Loucy (cell line): Measurements from ENCODE around the gene HLA-DQA2.

Experiments
- H2AFZ ChIP-seq: fragments of 200-600 bp; sonication (generic); 2 replicates; pipeline ENCODE4 v1.6.0; 2016; ENCODE audit warnings: antibody characterized with exemption, mild to moderate bottlenecking, low read length, moderate library complexity
- H3F3A ChIP-seq: fragments of 200-600 bp; 2 replicates; pipeline ENCODE4 v1.6.0; 2016; ENCODE audit warnings: antibody characterized with exemption, low read depth, mild to moderate bottlenecking
- H3K27me3 ChIP-seq: fragments of 200-600 bp; sonication (generic); 2 replicates; pipeline ENCODE4 v1.6.1; 2014; ENCODE audit warnings: low read length, mild to moderate bottlenecking; ENCODE audit not compliant: insufficient read depth, poor library complexity, severe bottlenecking
- H3K36me3 ChIP-seq: fragments of 200-600 bp; sonication (generic); 2 replicates; pipeline ENCODE4 v1.6.1; 2016; ENCODE audit warnings: low read length; ENCODE audit not compliant: insufficient read depth
- H3K4me1 ChIP-seq: fragments of 200-600 bp; sonication (generic); 2 replicates; pipeline ENCODE4 v1.5.1; 2014; ENCODE audit warnings: low read length, mild to moderate bottlenecking; ENCODE audit not compliant: insufficient read depth, poor library complexity, severe bottlenecking
- H3K4me2 ChIP-seq: fragments of 200-600 bp; sonication (generic); 2 replicates; pipeline ENCODE4 v1.6.0; 2014; ENCODE audit warnings: antibody characterized with exemption, low read length, low read depth, mild to moderate bottlenecking; ENCODE audit not compliant: poor library complexity, severe bottlenecking
- H3K4me3 ChIP-seq: fragments of 200-600 bp; sonication (generic); 2 replicates; pipeline ENCODE4 v1.5.1; 2014; ENCODE audit warnings: low read length, mild to moderate bottlenecking, mixed read lengths; ENCODE audit not compliant: poor library complexity, severe bottlenecking
- H3K79me2 ChIP-seq: fragments of 200-600 bp; sonication (generic); 2 replicates; pipeline ENCODE4 v1.6.1; 2014; ENCODE audit warnings: low read length; ENCODE audit not compliant: insufficient read depth
- H3K9ac ChIP-seq: fragments of 200-600 bp; sonication (generic); 2 replicates; pipeline ENCODE4 v1.6.0; 2014; ENCODE audit warnings: mild to moderate bottlenecking, low read depth, low read length, moderate library complexity; ENCODE audit not compliant: poor library complexity, severe bottlenecking
- H3K9me2 ChIP-seq: fragments of 200-600 bp; sonication (generic); replicated peaks from 2 replicates; pipeline ENCODE4 v1.6.1; 2016; ENCODE audit warnings: low read depth, low read length, mixed read lengths
- H3K9me3 ChIP-seq: fragments of 200-600 bp; sonication (generic); 2 replicates; pipeline ENCODE4 v1.6.1; 2014; ENCODE audit warnings: mild to moderate bottlenecking, antibody characterized with exemption, low read length, low read depth; ENCODE audit not compliant: insufficient read depth
- H4K20me1 ChIP-seq: fragments of 200-600 bp; sonication (generic); 2 replicates; pipeline ENCODE4 v1.6.0; 2014; ENCODE audit warnings: antibody characterized with exemption, low read length, mild to moderate bottlenecking; ENCODE audit not compliant: insufficient read depth, poor library complexity, severe bottlenecking
- EZH2phosphoT487 ChIP-seq: fragments of 200-600 bp; IDR thresholded peaks from 2 replicates; pipeline ENCODE4 v1.6.1; 2018; ENCODE audit warnings: antibody characterized with exemption, mild to moderate bottlenecking, moderate library complexity, borderline replicate concordance
- TF ChIP-seq, protein P1 (sequence below): fragments of 200-600 bp; sonication (generic); conservative IDR thresholded peaks from 2 replicates; pipeline ENCODE4 v1.5.1; 2014; ENCODE audit warnings: mild to moderate bottlenecking, antibody characterized with exemption, low read length

Gene HLA-DQA2

DNA sequence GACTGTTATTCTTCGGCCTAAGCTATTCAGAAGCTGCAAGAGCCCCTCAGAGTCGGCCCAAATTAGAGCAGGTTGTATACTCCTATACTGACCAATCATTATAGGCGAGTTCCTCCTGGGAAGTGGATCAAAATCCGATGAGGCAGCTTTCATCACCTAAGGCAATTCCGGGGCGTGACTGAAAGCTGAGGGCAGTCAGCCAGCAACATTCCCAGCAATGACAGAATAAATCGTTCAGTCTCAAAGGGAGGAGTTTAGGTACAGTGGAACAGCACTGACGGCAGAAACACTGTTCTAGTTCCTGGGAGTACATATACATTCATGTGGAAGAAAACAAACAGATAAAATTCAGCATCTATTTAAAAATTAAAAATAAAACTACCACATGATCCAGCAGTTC, 11.4 kb downstream of the HLA-DQA2 start:
- no peaks in the 10 kb centered on the region for H4K20me1 ChIP-seq
- H3K4me2 ChIP-seq, result no peak overlapping the region
- no peaks in the 10 kb centered on the region for H3K4me1 ChIP-seq
- H3K4me3 ChIP-seq, result no peak overlapping the region
- H3K36me3 ChIP-seq, result no peaks in the 10 kb centered on the region
- H3K9me2 ChIP-seq, result no peaks in the 10 kb centered on the region
- no peak for TF ChIP-seq EZH2phosphoT487
- TF ChIP-seq, protein P1, sequence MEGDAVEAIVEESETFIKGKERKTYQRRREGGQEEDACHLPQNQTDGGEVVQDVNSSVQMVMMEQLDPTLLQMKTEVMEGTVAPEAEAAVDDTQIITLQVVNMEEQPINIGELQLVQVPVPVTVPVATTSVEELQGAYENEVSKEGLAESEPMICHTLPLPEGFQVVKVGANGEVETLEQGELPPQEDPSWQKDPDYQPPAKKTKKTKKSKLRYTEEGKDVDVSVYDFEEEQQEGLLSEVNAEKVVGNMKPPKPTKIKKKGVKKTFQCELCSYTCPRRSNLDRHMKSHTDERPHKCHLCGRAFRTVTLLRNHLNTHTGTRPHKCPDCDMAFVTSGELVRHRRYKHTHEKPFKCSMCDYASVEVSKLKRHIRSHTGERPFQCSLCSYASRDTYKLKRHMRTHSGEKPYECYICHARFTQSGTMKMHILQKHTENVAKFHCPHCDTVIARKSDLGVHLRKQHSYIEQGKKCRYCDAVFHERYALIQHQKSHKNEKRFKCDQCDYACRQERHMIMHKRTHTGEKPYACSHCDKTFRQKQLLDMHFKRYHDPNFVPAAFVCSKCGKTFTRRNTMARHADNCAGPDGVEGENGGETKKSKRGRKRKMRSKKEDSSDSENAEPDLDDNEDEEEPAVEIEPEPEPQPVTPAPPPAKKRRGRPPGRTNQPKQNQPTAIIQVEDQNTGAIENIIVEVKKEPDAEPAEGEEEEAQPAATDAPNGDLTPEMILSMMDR, result no peak
- H3K9ac ChIP-seq, result no peak overlapping the region
- no peaks in the 10 kb centered on the region for H3K79me2 ChIP-seq
- no peak overlapping the region for H2AFZ ChIP-seq
- no peaks in the 10 kb centered on the region for H3F3A ChIP-seq
- peaks cover 7% of the 10 kb centered on the region for H3K27me3 ChIP-seq
- no peaks in the 10 kb centered on the region for H3K9me3 ChIP-seq

GRCh38 chr6:32759669-32760068, 18.5 kb downstream of the HLA-DQA2 start:
- Histone ChIP-seq H3F3A (no peaks in the 10 kb centered on the region), H3K9me2 (no peaks in the 10 kb centered on the region), H3K36me3 (no peaks in the 10 kb centered on the region), H3K9me3 (no peaks in the 10 kb centered on the region), H3K4me1 (no peaks in the 10 kb centered on the region), H3K9ac (no peak overlapping the region), H3K79me2 (no peaks in the 10 kb centered on the region), H3K4me3 (no peak overlapping the region), H4K20me1 (no peaks in the 10 kb centered on the region), H3K27me3 (no peaks in the 10 kb centered on the region), H3K4me2 (no peak overlapping the region), H2AFZ (no peak overlapping the region)
- TF ChIP-seq, protein P1, result no peak
- TF ChIP-seq EZH2phosphoT487, result no peak

DNA sequence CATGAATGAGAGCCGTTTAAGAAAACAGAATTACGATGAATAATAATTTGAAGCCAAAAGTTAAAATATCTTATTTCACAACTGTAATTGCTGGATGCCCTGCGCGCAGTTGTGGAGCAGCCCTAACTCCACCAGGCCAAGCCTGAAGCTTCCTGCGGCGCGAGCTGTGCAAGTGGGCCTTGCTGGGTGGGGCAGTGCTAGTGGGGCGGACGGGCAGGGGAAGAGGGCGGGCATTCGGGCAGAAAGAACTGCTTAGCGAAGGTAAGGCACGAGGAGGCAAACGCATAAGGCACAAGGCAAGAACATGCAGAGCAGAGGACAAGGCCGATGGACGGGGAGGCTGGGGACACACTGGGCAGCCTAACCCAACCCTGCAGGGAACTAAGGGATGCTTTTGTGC, 19.9 kb downstream of the HLA-DQA2 start:
- no peaks in the 10 kb centered on the region for H3K36me3 ChIP-seq
- TF ChIP-seq, protein P1, result no peak
- TF ChIP-seq EZH2phosphoT487, result no peak
- H3K9me3 ChIP-seq, result no peaks in the 10 kb centered on the region
- no peaks in the 10 kb centered on the region for H3F3A ChIP-seq
- no peak overlapping the region for H2AFZ ChIP-seq
- H3K9me2 ChIP-seq, result no peaks in the 10 kb centered on the region
- H3K9ac ChIP-seq, result no peak overlapping the region
- H4K20me1 ChIP-seq, result no peaks in the 10 kb centered on the region
- H3K79me2 ChIP-seq, result no peaks in the 10 kb centered on the region
- H3K4me3 ChIP-seq, result no peak overlapping the region
- H3K27me3 ChIP-seq, result peaks cover under 1% of the 10 kb centered on the region
- no peaks in the 10 kb centered on the region for H3K4me1 ChIP-seq
- no peak overlapping the region for H3K4me2 ChIP-seq
